ENCODE data around the gene PCBP3. TPM values are rescaled to one million over a fixed set of nuclear protein-coding genes. Genes with fewer than 3 reads are reported as not detected.

PCBP3 gene
- total and polyA plus RNA-seq, 10 of the 15 experiments (the other 5 are each of a cell fraction or from before 2014, with no cell fraction given) = 0.09 to 1.3 (median 0.46) TPM; not detected in 3

DNA sequence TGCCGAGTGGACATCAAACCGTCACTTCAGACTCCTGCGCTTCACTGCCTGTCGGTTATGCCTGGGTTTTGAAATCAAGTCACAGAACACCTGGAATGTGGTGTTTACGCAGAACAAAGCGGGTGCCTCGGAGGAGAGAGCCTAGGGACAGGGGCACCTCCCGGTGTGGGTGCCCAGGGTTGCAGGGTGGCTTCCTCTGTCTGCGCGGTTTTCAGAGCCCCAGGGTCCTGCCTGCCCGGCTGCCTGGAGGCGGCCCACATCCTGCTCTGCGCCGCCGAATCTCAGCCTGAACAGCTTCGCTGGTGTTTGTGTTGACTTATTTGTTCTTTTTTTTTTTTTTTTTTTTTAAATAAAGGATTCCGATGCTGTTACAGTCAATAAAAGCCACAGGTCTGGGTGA lies 224.6 kb downstream of the PCBP3 start (continued):
- TF ChIP-seq EP300 (IDR thresholded peaks at IDR 0.05; ENCODE audit: borderline replicate concordance in 1 of 2, control insufficient read depth in 1 of 2, low read depth in 2 of 2, low read length in 2 of 2) = no peak

- no peaks in the 10 kb centered on the region for H3K27me3 ChIP-seq (replicated peaks in 1 of 2; ENCODE audit: control insufficient read depth in 2 of 2, insufficient read depth in 2 of 2, low read length in 1 of 2)
- no TSS peak for BruUV-seq (replicated peaks)
- in situ Hi-C loops (cut with MboI) = no loop called here
These were observed 225.0 kb downstream of the PCBP3 start for GRCh38 chr21:45868488-45868887.

More at GRCh38 chr21:45868488-45868887, 225.0 kb downstream of the PCBP3 start:
- H2AFZ ChIP-seq (ENCODE audit: control insufficient read depth, low read depth, low read length) = no peak overlapping the region
- DNase-seq (ENCODE audit: low read depth, low spot score) = no peak
- RAD21 ChIA-PET (ENCODE audit: unreplicated experiment) = no interaction called here
- POLR2A ChIA-PET = no interaction called here
- H3K4me3 ChIP-seq = no peak overlapping the region
- no peaks in the 10 kb centered on the region for H3K4me1 ChIP-seq (ENCODE audit: control insufficient read depth, insufficient read depth, low read length)
- H3K36me3 ChIP-seq (ENCODE audit: control insufficient read depth in 2 of 2, insufficient read depth in 2 of 2, low read length in 1 of 2) = no peaks in the 10 kb centered on the region
- no peak for FAIRE-seq
- no peak for ATAC-seq
- H3K9ac ChIP-seq (ENCODE audit: control insufficient read depth, insufficient read depth, low read length) = no peak overlapping the region
- no peaks in the 10 kb centered on the region for H3K9me3 ChIP-seq (replicated peaks; ENCODE audit: control insufficient read depth, insufficient read depth, low read length)
- H4K20me1 ChIP-seq (ENCODE audit: control insufficient read depth, insufficient read depth) = no peaks in the 10 kb centered on the region
- TF ChIP-seq KAT2A (conservative IDR thresholded peaks at IDR 0.05; ENCODE audit: control insufficient read depth, low read depth, low read length) (no peak), TAF1 (IDR thresholded peaks at IDR 0.05; ENCODE audit: borderline replicate concordance, low read depth, low read length) (no peak), RELA (IDR thresholded peaks at IDR 0.05; ENCODE audit: borderline replicate concordance, partially characterized antibody) (no peak), FOXM1 (IDR thresholded peaks at IDR 0.05; ENCODE audit: low read depth, low read length) (no peak), ZNF207 (IDR thresholded peaks at IDR 0.05; ENCODE audit: borderline replicate concordance) (no peak), TCF3 (IDR thresholded peaks at IDR 0.05; ENCODE audit: borderline replicate concordance, insufficient read depth, low read depth, low read length) (no peak), SUPT20H (IDR thresholded peaks at IDR 0.05; ENCODE audit: borderline replicate concordance, control insufficient read depth, low read depth, low read length) (no peak), BRCA1 (IDR thresholded peaks at IDR 0.05; ENCODE audit: low read depth, low read length) (no peak), SRF (IDR thresholded peaks at IDR 0.05; ENCODE audit: low read depth in 2 of 2, low read length in 2 of 2) (no peak), RAD51 (IDR thresholded peaks at IDR 0.05) (no peak), STAT3 (IDR thresholded peaks at IDR 0.05; ENCODE audit: low read depth, low read length) (no peak), RFX5 (IDR thresholded peaks at IDR 0.05; ENCODE audit: low read depth, low read length) (no peak), FOS (IDR thresholded peaks at IDR 0.05; ENCODE audit: borderline replicate concordance, extremely low read depth, insufficient read length) (no peak), EED (IDR thresholded peaks at IDR 0.05; ENCODE audit: low read depth) (no peak), POU2F2 (IDR thresholded peaks at IDR 0.05; ENCODE audit: borderline replicate concordance, low read depth, low read length) (no peak)
- CTCF ChIA-PET = no interaction called here
- H3K79me2 ChIP-seq (ENCODE audit: control insufficient read depth, insufficient read depth, low read length) = no peaks in the 10 kb centered on the region
- intact Hi-C loops (cut with micrococcal nuclease; ENCODE audit: unreplicated experiment) = no loop called here
- H3K27ac ChIP-seq (ENCODE audit: control insufficient read depth, insufficient read depth) = no peak overlapping the region
- 81% methylated on average over 22 of the region's 22 CpGs for WGBS (ENCODE audit: insufficient coverage, insufficient replicate concordance, low lambda C conversion rate, missing lambda C conversion rate)
- H3K4me2 ChIP-seq (ENCODE audit: control insufficient read depth, insufficient read depth) = no peak overlapping the region
- SMC1A ChIA-PET (ENCODE audit: uncharacterized antibody, unreplicated experiment) = no interaction called here

Measured in GM12878 (cell line).